Vagina (tissue), 2 donors: ENCODE data around the gene MRPL12.

Experiments used
- CTCF ChIP-seq, 3 experiments: fragments of 450-650 bp in 2 of 3; fragments of 200-600 bp in 1 of 3; sonication (generic) in 1 of 3; IDR thresholded peaks; one replicate each; pipeline ENCODE4 v1.5.1; 2017 to 2019; ENCODE audit warnings: antibody characterized with exemption in 3 of 3, mild to moderate bottlenecking in 2 of 3, moderate library complexity in 2 of 3
- POLR2A ChIP-seq, 2 donors: fragments of 450-650 bp; IDR thresholded peaks; one replicate each; pipeline ENCODE4 v1.6.1; 2017; ENCODE audit warnings: antibody characterized with exemption in 2 of 2, mild to moderate bottlenecking in 2 of 2, moderate library complexity in 2 of 2
- POLR2AphosphoS5 ChIP-seq, 2 donors: sonication (generic); formaldehyde crosslinking; IDR thresholded peaks; one replicate each; pipeline ENCODE4 v1.9.0; 2017; ENCODE audit warnings: antibody characterized with exemption in 2 of 2, mild to moderate bottlenecking in 2 of 2, low read depth in 1 of 2; ENCODE audit not compliant: insufficient read depth in 1 of 2

GRCh38 chr17:81672504-81672903 lies 30.7 kb upstream of the MRPL12 start:
- no peak for TF ChIP-seq POLR2AphosphoS5 (IDR thresholded peaks at IDR 0.05; ENCODE audit: insufficient read depth in 1 of 2, low read depth in 1 of 2)
- TF ChIP-seq CTCF (IDR thresholded peaks at IDR 0.05) = no peak
- no peak for TF ChIP-seq POLR2A (IDR thresholded peaks at IDR 0.05)
